Natural killer cell (primary cell): Measurements from ENCODE around the gene BPIFB4. TPM values are rescaled to one million over a fixed set of nuclear protein-coding genes. Genes with fewer than 3 reads are reported as not detected.

Experiments
- ATAC-seq, 3 donors: fragments of 150-1000 bp in 2 of 3; fragments of 200-7000 bp in 1 of 3; cut with Tn5 transposase; 1 replicate in 1 of 3; 2 replicates in 2 of 3; pipeline ENCODE4 v1.10.0; 2021; ENCODE audit warnings: mild to moderate bottlenecking in 2 of 3, moderate library complexity in 2 of 3
- DNase-seq, 2 donors: peaks; one replicate each; pipeline versions ENCODE4 v3.0.0 to v3.0.0-alpha.2; 2013 to 2021; ENCODE audit warnings: mixed read lengths in 1 of 2
- H3K27ac ChIP-seq: one replicate; pipeline ENCODE4 v1.5.1; 2013; ENCODE audit warnings: mild to moderate bottlenecking, low read length
- H3K27me3 ChIP-seq: one replicate; pipeline ENCODE4 v1.6.1; 2013; ENCODE audit warnings: low read length; ENCODE audit not compliant: control insufficient read depth, insufficient read depth
- H3K36me3 ChIP-seq: one replicate; pipeline ENCODE4 v1.6.1; 2013; ENCODE audit warnings: low read length; ENCODE audit not compliant: control insufficient read depth, insufficient read depth
- H3K4me1 ChIP-seq: one replicate; pipeline ENCODE4 v1.6.1; 2013; ENCODE audit warnings: low read length; ENCODE audit not compliant: control insufficient read depth, insufficient read depth
- H3K4me3 ChIP-seq: one replicate; pipeline ENCODE4 v1.5.1; 2013; ENCODE audit warnings: low read length
- H3K9me3 ChIP-seq: one replicate; pipeline ENCODE4 v1.6.1; 2013; ENCODE audit warnings: low read length; ENCODE audit not compliant: control insufficient read depth, insufficient read depth
- H3K27ac Mint-ChIP-seq, 2 donors: one replicate each; pipeline ENCODE4 v1.8.0; 2022; ENCODE audit warnings: mild to moderate bottlenecking in 2 of 2, mixed read lengths in 2 of 2, moderate library complexity in 1 of 2
- H3K27me3 Mint-ChIP-seq, 2 donors: one replicate each; pipeline ENCODE4 v1.8.0; 2022; ENCODE audit warnings: low read depth in 2 of 2, mixed read lengths in 2 of 2
- H3K36me3 Mint-ChIP-seq: one replicate; pipeline ENCODE4 v1.8.0; 2022; ENCODE audit warnings: mixed read lengths
- H3K4me1 Mint-ChIP-seq, 2 donors: one replicate each; pipeline ENCODE4 v1.8.0; 2022; ENCODE audit warnings: mixed read lengths in 2 of 2
- H3K4me3 Mint-ChIP-seq: one replicate; pipeline ENCODE4 v1.8.0; 2022; ENCODE audit warnings: mild to moderate bottlenecking, moderate library complexity, mixed read lengths
- H3K9me3 Mint-ChIP-seq, 2 donors: one replicate each; pipeline ENCODE4 v1.8.0; 2022; ENCODE audit warnings: mixed read lengths in 2 of 2
- WGBS: methylation state at CpG from one replicate; pipeline ENCODE4 v1.1.7; 2013; ENCODE audit warnings: missing lambda C conversion rate; ENCODE audit not compliant: insufficient coverage; 5-methylcytosine and 5-hydroxymethylcytosine counted together
- intact Hi-C: fragments of 100-400 bp; cut with micrococcal nuclease; formaldehyde crosslinking; loops from one replicate; pipeline ENCODE4 v1.14.2; 2022
- total RNA-seq, 4 donors: library from RNA; stranded (reverse); fragments of 120-200 nt in 1 of 4; gene quantifications; one replicate each; pipeline versions ENCODE4 v1.2.3 to v1.2.4, GENCODE V29; 2013 to 2022
- TF ChIP-seq, protein P1 (sequence below): fragments of 200-600 bp; IDR thresholded peaks from one replicate; pipeline ENCODE4 v1.8.0; 2022; ENCODE audit warnings: antibody characterized with exemption

BPIFB4 gene
- total RNA-seq, 3 donors from 2014 or later (not counting 1 experiment from before 2014, with no cell fraction given): not detected

DNA sequence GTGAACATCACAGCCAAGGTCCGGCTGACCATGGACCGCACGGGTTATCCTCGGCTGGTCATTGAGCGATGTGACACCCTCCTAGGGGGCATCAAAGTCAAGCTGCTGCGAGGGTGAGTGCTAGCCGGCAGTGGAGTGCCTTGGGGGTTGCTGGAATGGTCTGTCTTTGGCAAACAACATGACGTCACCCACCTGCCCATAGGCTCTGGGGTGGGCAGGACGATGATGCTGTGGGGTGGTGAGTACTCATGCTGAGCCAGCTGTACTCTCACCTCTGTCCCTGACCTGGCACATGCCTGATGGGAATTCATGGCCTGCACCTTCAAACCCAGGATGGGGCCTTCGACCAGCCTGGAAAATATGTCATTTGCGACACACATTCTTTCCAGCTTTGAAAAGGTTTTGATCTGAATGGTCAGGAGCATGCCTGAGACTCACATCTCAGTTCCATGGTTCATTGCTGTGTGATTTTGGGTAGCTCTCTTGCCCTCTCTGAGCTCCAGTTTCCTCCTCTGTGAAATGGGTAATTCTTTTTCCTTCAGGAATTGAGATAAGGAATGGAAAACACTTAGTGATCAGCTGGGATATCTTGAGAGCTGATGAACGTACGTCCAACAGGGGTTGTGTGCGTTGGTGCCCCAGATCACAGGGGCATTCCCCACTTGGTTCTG is 6.7 kb downstream of the BPIFB4 start:
- Mint-ChIP-seq H3K27me3 (no peaks in the 10 kb centered on the region), H3K4me1 (no peaks in the 10 kb centered on the region), H3K4me3 (no peak overlapping the region), H3K9me3 (no peaks in the 10 kb centered on the region), H3K27ac (no peak overlapping the region), H3K36me3 (no peaks in the 10 kb centered on the region)
- Histone ChIP-seq H3K36me3 (no peaks in the 10 kb centered on the region), H3K27ac (no peak overlapping the region), H3K9me3 (no peaks in the 10 kb centered on the region), H3K4me1 (no peaks in the 10 kb centered on the region), H3K27me3 (no peaks in the 10 kb centered on the region), H3K4me3 (no peak overlapping the region)
- no peak for ATAC-seq
- TF ChIP-seq, protein P1, sequence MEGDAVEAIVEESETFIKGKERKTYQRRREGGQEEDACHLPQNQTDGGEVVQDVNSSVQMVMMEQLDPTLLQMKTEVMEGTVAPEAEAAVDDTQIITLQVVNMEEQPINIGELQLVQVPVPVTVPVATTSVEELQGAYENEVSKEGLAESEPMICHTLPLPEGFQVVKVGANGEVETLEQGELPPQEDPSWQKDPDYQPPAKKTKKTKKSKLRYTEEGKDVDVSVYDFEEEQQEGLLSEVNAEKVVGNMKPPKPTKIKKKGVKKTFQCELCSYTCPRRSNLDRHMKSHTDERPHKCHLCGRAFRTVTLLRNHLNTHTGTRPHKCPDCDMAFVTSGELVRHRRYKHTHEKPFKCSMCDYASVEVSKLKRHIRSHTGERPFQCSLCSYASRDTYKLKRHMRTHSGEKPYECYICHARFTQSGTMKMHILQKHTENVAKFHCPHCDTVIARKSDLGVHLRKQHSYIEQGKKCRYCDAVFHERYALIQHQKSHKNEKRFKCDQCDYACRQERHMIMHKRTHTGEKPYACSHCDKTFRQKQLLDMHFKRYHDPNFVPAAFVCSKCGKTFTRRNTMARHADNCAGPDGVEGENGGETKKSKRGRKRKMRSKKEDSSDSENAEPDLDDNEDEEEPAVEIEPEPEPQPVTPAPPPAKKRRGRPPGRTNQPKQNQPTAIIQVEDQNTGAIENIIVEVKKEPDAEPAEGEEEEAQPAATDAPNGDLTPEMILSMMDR: no peak
- intact Hi-C loops: no loop called here
- WGBS: 91% methylated on average over 14 of the region's 14 CpGs
- DNase-seq: no peak

DNA sequence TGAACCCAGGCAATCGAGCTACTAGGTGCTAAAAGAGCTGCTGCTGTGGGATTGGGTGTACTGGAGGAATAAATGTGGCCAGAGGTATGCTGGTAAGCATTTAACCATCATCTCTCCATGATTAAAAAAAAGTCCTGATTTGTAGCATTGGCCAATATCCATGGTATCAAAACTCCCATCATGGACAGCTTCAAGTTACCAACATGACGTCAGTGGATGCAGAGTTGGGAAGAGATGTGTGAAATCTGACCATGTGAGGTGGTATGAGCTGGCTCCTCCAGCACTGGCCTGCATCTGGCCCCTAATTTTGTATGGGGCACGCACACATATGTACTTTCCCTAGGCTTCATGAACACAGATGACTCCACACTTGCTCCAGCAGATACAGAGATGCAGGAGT is 11.7 kb downstream of the BPIFB4 start:
- Histone ChIP-seq H3K9me3 (no peaks in the 10 kb centered on the region), H3K27me3 (no peaks in the 10 kb centered on the region), H3K36me3 (no peaks in the 10 kb centered on the region), H3K4me3 (no peak overlapping the region), H3K4me1 (no peaks in the 10 kb centered on the region), H3K27ac (no peak overlapping the region)
- H3K4me3 Mint-ChIP-seq: no peak overlapping the region
- no peak for ATAC-seq
- no peak overlapping the region for H3K27ac Mint-ChIP-seq
- no peaks in the 10 kb centered on the region for H3K9me3 Mint-ChIP-seq
- no peaks in the 10 kb centered on the region for H3K36me3 Mint-ChIP-seq
- no peaks in the 10 kb centered on the region for H3K4me1 Mint-ChIP-seq
- 86% methylated on average over 3 of the region's 3 CpGs for WGBS
- TF ChIP-seq, protein P1: no peak
- peaks cover 0 to 4% of the 10 kb centered on the region in 2 donors for H3K27me3 Mint-ChIP-seq
- intact Hi-C loops: no loop called here
- no peak for DNase-seq

DNA sequence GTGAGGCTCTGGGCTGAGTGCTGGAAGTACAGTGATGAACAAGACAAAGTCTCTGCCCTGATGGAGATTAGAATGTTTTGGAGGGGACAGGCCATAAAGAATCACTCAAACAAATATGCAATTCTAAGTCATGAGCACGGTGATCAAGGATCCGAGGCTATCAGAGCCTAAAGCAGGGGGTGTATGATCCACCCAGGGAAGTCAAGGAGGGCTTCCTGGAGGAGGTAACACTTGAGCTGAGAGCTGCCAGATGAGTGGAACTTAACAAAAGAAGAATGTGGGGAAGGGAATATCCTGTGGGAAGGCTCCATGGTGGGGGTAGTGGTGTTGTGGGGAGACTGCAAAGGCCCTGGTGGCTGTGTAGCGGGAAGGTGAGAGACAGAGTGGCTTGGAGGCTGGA is 12.2 kb downstream of the BPIFB4 start:
- 89% methylated on average over 3 of the region's 3 CpGs for WGBS
- no peak overlapping the region for H3K27ac Mint-ChIP-seq
- TF ChIP-seq, protein P1: no peak

GRCh38 chr20:33092361-33092760 is 12.9 kb downstream of the BPIFB4 start:
- ATAC-seq: no peak
- DNase-seq: no peak

More for the DNA sequence above, 12.2 kb downstream of the BPIFB4 start:
- ATAC-seq: no peak
- H3K9me3 ChIP-seq: no peaks in the 10 kb centered on the region
- no peak for DNase-seq
- H3K4me1 ChIP-seq: no peaks in the 10 kb centered on the region
- peaks cover 0 to 4% of the 10 kb centered on the region in 2 donors for H3K27me3 Mint-ChIP-seq
- H3K27ac ChIP-seq: no peak overlapping the region
- no peaks in the 10 kb centered on the region for H3K27me3 ChIP-seq
- intact Hi-C loops: no loop called here
- no peak overlapping the region for H3K4me3 Mint-ChIP-seq
- no peaks in the 10 kb centered on the region for H3K36me3 Mint-ChIP-seq
- no peaks in the 10 kb centered on the region for H3K36me3 ChIP-seq
- no peak overlapping the region for H3K4me3 ChIP-seq
- no peaks in the 10 kb centered on the region for H3K9me3 Mint-ChIP-seq
- no peaks in the 10 kb centered on the region for H3K4me1 Mint-ChIP-seq

More at GRCh38 chr20:33092361-33092760, 12.9 kb downstream of the BPIFB4 start:
- Histone ChIP-seq H3K36me3 (no peaks in the 10 kb centered on the region), H3K27ac (no peak overlapping the region), H3K4me3 (no peak overlapping the region), H3K9me3 (no peaks in the 10 kb centered on the region), H3K4me1 (no peaks in the 10 kb centered on the region), H3K27me3 (no peaks in the 10 kb centered on the region)
- 93% methylated on average over 3 of the region's 3 CpGs for WGBS
- Mint-ChIP-seq H3K27ac (no peak overlapping the region), H3K36me3 (no peaks in the 10 kb centered on the region), H3K27me3 (peaks cover 0 to 4% of the 10 kb centered on the region in 2 donors), H3K9me3 (no peaks in the 10 kb centered on the region), H3K4me1 (no peaks in the 10 kb centered on the region), H3K4me3 (no peak overlapping the region)
- intact Hi-C loops: no loop called here
- TF ChIP-seq, protein P1: no peak
